COLO668 (cell line): ENCODE results near the gene LASP1.
"Not testable (repeated sequence)": the region's sequence is repeated elsewhere in the genome, so short reads cannot be mapped to it uniquely, and the experiment has no call there.

ENCODE experiments used
- DNase-seq: peaks from one replicate; lab custom pipeline; 2025; ENCODE audit not compliant: unreplicated experiment; lab: John Stamatoyannopoulos, UW

Gene LASP1

GRCh38 chr17:38925263-38925995, 55.6 kb downstream of the LASP1 start, which contains the start of gene LASP1NB:
Gene LASP1NB, plus strand, starts transcription at chr17:38925614.
- DNase-seq, result no peak

GRCh38 chr17:38926293-38927070, 56.6 kb downstream of the LASP1 start:
- DNase-seq, result no peak

GRCh38 chr17:38930782-38931181, 60.9 kb downstream of the LASP1 start:
- DNase-seq, result not testable (repeated sequence)

DNA sequence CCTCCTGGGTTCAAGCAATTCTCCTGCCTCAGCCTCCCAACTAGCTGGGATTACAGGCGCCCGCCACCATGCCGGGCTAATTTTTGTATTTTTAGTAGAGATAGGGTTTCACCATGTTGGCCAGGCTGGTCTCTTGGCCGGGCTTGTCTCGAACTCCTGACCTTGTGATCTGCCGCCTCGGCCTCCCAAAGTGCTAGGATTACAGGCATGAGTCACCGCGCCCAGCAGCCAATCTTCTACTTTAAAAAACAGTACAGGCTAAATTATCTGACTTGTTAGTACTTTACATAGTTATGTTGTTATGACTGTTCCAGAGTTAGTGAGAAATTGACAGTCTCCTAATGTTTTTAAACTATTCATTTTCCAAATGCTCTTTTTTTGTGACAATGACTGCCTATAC, 64.1 kb downstream of the LASP1 start:
- not testable (repeated sequence) for DNase-seq

- no peak for DNase-seq
These were observed 70.1 kb downstream of the LASP1 start for GRCh38 chr17:38939987-38940386.

DNA sequence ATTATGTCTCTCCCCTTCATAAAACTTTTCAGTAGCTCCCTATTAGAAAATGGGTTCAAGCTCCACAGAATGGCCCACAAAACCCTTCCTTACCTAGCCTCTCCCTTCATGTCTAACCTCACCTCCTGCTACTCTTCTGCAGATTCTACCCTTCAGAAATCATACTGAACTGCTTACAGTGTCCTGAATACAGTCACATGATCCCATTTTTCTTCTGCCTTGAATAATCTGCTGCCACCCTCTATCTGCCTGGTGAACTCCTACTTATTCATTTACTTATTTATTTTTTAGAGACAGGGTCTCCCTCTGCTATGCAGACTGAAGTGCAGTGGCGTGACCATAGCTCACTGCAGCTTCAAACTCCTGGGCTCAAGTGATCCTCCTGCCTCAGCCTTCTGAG, 70.5 kb downstream of the LASP1 start:
- DNase-seq, result no peak

DNA sequence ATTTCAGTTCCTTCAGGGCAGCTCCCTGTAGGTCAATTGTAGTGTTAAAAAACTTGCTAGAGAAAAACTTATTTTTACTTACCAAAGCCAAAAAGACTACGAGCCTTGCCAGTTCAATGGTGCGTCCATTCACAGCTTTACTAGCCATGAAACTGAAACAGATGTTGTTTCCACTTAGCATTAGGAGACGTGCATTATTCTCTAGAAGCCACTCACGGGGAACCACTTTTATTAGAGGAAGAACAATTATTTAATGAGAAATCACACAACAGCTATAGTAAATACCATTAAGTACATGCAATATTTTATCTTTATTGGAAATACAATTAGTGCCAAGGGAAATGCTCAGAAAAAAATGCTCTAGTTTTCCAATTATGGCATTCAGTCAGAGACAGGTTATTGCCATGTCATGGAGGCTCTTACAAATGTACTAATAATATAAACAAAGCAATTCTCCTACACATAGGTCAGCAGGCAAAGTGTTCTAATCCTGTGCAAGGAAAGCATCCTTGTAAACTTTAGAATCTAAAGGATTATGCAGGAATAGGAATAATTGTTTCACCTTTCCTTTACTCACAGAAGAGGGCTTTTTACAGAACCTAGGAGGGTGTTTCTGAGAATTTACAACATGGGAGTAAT, 73.0 kb downstream of the LASP1 start:
- no peak for DNase-seq

GRCh38 chr17:38943607-38944006, 73.7 kb downstream of the LASP1 start:
- DNase-seq, result no peak

- no peak for DNase-seq
These were observed 77.3 kb downstream of the LASP1 start for GRCh38 chr17:38947189-38947588.

GRCh38 chr17:38953800-38954199, 83.9 kb downstream of the LASP1 start:
- DNase-seq, result not testable (repeated sequence)

DNA sequence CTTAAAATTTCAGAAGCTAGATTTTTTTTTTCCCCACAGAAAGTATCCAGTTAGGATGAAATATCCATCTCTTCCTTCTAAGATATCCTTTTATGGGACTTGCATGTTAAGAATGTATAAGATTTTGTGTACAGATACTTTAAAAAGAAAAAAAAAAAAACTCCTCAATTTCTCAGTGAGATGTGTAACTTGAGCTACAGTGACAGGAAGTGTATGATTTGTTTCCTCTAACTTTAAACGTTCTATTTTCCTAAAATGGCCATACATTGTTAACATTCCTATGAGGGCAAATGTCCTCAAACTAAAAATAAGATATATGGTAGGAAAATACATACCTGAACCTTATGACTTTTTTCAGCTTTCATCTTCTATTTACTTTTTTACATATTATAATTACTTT, 88.5 kb downstream of the LASP1 start:
- no peak for DNase-seq

- DNase-seq, result no peak
These were observed 88.9 kb downstream of the LASP1 start for GRCh38 chr17:38958756-38959155.

GRCh38 chr17:38959508-38959907, 89.7 kb downstream of the LASP1 start:
- DNase-seq, result no peak

DNA sequence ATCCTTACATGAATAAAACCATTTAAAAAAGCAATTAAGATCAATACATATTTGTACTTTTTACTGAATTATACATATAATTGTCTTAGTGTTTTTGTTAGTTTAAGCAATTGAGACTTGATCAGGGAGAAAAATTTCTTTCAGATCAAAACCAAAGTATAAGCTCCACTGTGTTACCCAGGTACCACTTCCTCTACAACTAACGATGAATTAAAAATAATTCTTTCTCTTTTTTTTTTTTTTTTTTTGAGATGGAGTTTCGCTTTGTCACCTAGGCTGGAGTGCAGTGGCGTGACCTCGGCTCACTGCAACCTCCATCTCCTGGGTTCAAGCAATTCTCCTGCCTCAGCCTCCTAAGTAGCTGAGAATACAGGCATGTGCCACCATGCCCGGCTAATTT, 90.5 kb downstream of the LASP1 start:
- DNase-seq, result no peak

DNA sequence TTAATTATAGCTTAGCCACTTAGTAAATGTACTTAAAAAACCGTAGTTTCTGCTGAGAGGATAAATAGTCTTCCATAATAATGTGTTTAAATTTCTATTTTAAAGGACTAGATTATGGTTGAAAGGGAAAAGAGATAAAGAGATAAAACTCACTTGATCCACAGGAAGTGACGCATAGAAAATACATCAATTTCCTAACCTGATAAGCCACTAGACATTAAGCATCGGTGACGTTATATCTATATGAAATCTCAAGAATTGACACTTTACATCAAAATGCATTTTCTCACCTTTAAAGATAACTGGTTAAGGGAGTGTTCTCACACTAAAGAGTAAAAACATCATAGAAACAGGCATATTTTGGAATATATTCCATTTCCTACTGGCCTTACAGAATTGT, 91.6 kb downstream of the LASP1 start:
- no peak for DNase-seq

GRCh38 chr17:38967290-38967738, 97.5 kb downstream of the LASP1 start, which contains the start of gene FBXO47:
Gene FBXO47, minus strand, starts transcription at chr17:38967403. Its CDS starts 4,378 bp downstream, at chr17:38963025.
- DNase-seq, result peak; percentile 30

- no peak for DNase-seq
These were observed 99.4 kb downstream of the LASP1 start for GRCh38 chr17:38969281-38969680.

DNA sequence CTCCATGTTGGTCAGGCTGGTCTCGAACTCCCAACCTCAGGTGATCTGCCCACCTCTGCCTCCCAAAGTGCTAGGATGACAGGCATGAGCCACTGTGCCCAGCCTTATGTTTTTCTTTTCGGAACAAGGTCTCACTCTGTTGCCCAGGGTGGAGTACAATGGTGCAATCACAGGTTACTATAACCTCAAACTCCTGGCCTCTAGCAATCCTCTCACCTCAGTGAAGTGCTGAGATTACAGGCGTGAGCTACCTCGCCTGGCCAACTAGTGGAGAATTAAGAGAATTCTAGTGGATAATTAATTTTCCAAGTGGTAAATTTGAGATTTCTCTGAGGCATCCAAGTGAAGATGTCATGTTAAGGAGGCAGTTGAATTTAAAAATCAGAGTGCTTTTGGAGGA, 100.3 kb downstream of the LASP1 start:
- no peak for DNase-seq

DNA sequence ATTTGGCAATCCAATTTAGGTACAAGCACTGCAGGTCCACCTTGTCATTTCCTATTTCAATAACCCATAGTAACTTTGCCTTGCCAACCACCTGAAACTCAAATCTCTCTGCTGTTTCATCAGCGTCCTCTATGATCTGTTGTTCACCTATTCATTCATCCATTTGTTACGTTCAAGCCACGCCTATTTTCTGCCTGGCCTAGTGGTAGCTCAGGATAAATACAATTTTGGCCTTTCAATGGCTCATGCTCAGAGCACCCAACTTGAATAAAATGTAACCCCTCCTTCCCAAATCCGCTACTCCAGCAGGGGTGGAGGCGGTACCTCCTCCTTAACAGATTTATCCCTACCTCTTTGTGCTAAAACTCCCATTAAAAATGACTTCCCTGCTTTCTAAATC, 100.9 kb downstream of the LASP1 start:
- no peak for DNase-seq
